ENCODE data around the gene SERP2.
"Not testable (repeated sequence)": the region's sequence is repeated elsewhere in the genome, so short reads cannot be mapped to it uniquely, and the experiment has no call there.

The SERP2 gene

DNA sequence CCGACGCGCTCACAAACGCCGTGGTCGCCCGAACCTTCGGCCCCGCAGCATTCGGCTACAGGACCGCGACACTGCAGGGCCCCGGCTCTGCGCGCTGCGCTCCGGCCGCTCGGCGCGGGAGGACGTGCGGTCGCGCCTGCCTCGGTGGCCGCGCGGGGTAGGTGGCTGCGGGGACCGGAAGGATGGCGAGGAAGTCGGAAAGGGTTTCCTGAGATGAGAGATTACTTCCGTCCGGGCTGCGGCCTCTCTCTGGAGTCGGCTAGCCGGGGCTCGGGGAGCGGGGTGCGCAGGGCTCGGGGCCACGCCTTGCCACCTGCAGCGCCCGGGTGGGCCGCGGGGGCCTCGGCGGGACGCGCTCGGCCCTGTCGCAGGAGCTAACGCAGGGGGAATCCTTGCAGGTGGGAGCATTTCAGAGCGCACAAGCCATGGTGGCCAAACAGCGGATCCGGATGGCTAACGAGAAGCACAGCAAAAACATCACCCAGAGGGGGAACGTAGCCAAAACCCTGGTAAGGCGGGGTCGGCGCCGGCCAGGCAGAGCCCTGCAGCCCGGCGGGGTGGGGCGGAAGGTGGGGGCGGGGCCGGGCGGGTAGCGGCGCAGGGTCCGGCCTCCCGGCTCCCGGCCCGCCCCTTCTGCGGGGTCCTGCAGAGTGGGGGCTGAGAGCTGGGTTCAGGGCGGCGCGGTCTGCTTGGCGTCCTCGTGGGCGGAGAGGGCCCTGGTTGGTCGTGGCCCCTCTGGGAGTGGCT, at the start of gene SERP2:
Gene SERP2 (plus strand): TSS at position 224 of the 747 bp plus-strand sequence. CDS start 202 bp downstream, at position 426.
- DNase-seq = peak in 2 of 3 experiments; percentile 71 to 76

DNA sequence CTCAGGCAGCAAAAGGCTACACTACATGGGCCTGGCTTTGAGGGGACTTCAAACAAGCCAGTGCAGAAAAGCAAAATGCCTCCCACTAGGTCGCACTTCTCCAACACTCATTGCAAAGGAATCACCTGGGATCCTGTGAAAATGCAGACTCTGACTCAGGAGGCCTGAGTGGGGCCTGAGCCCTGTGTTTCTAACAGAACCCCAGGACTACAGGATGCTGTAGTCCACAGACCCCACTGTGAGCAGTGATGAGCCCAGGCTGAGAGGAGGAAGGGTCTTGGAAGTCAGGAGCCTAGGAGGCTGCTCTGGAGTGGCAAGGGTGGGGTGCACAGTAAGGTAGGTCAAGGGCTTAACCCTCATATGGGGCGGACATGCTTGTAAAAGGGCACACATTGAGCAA, 46.7 kb upstream of the SERP2 start:
- no peak for DNase-seq

- not testable (repeated sequence) for DNase-seq
These were observed 44.6 kb upstream of the SERP2 start for GRCh38 chr13:44329041-44329440.

GRCh38 chr13:44329909-44330545, 43.6 kb upstream of the SERP2 start:
- DNase-seq = no peak

DNA sequence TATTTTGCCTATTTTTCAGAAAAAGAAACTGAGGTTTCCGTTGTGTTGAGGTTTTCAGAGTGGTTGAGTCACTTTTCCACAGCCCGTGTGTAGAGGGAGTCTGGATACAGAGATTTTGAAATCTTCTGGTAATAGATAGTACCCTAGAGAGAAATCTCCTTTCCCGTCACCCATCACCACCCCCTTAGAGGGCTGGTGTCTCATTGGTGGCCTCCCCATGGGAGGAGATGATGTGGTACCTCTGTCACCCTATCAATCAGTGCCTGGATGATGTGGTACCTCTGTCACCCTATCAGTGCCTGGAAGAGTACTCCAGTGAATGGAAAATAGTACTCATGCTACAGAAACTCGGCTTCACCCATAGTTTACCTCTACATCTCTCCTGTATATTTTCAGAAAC, 42.2 kb upstream of the SERP2 start:
- no peak for DNase-seq

DNA sequence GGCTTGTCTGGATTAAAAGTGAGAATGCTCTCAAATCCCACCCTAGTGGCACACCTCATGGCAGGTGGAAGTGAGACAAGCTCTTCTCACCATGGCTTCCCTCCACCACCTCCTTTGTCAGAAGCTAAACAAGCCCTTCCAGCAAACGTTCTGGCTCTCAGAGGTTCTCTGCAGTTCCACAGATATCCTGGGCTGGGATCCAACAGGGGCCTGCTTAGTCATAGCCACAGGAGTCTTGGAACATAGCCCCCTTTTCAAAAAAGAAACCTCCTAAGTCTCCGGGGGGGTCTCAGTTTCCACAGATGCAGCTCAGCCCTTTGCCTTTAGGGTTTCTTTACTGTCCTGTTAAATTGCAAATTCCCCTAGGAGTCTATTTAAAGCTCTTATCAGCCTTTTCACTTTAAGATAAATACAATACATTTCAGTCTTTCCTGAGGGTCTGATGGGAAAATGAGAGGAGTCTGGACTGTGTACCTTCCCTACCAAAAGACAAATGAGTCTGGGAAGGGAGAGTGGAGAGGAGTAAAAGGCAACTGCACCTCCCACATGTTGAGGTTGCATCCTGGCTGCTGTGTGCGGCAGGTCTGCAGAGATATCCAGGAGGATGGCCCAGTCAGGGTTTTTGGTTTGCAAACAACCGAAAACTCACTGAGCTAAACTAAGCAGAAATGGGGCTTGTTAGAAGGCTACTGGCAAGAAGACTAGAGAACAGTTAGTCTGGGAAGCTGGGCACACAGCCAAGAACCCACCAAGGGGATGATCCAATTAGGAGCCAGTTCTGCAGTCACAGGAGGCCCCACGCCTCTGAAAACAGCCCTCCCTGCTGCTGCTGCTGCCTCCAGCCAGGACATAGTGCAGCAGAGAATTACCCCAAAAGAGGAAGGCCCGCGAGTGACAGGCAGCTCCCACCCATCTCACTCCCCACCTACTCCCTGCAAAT, 41.4 kb upstream of the SERP2 start:
- peak in 2 of 3 experiments; percentile 28 to 69 for DNase-seq

DNA sequence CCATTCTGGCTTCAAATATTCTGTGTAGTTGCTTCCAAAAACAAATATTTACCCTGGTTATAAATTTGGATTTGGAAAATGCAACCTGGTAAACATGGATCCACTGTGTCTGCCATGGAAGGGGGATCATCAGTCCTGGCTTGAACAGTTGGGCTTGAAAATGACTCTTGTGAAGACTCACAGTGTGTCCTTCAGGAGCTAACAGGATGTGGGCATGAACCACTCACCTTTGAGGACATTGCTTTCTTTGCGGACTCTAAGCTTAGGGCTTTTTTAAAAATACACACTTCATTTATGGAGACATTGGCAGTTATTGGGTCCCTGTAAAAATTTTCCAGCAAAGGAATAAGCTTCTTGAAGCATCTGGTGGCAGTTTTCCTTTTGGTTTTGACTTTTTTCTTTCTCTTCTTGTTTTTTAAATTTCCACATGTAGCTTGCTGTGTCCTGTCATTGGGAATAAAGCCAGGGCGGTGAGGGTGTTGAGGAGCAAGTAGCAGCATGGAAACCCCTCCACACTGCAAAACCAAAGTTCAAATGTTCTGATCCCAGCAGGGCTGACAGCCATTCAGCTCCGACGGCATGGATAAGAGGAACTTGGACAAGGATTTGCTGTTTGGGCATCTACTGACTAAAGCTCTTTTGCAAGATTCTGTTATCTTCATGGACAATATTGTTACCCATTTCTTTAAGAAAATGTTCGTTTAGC, 39.5 kb upstream of the SERP2 start:
- no peak for DNase-seq

- peak in 1 of 3 experiments; percentile 8 for DNase-seq
These were observed 38.9 kb upstream of the SERP2 start for GRCh38 chr13:44334751-44335150.

DNA sequence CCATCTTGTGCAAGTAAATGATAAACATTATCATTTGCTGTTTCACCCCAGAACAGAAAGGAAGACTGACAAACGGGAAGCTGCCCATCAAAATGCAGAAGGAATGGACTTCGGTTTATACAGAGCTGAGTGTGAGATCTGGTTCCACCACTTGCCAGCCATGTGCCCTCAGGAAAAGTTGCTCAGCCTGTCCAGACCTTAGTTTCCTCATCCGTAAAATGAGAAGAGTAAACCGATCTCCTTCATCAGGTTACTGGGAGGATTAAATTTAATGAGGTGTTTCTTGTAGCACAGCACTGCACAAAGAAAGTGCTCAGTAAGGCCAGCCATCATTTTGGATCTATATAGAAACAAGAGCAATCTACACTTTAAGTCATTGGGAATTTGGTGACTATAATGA, 36.7 kb upstream of the SERP2 start:
- no peak for DNase-seq

DNA sequence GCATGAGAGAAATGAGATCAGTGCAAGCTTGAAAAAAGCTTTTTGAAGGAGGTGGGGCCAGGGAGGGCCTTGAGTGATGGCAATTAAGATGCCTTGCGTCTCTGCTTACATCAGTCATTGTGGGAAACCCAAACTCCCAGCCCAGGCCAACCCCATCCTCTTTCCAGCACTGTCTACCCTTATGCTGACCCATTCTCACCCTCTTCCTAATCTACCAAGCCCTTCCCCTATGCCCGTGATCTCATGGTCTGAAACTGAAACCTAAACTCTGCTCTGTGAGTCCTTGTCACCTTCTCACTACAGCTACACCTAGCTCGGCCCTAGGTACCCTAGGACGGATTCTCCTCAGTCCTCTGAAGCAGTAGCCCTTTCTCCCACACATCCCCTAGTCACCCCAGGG, 36.0 kb upstream of the SERP2 start:
- DNase-seq = no peak

DNA sequence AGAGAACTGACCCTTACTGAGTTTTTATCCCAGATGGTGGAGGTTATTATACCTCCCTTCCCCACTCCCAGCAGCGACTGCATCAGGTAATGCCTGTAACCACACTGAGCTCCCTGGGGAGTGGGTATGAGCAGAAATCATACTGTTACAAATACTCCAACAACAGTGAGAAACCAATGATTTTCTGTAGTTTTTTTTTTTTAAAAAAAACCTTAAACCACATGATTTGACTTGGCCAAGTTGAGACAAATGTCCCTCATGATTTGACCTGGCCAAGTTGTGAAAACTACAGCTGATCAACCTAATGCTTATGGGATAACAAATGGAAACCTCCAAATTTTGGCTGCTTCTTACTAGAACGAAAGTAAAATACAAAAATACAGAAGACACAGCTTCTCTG, 33.1 kb upstream of the SERP2 start:
- DNase-seq = no peak

DNA sequence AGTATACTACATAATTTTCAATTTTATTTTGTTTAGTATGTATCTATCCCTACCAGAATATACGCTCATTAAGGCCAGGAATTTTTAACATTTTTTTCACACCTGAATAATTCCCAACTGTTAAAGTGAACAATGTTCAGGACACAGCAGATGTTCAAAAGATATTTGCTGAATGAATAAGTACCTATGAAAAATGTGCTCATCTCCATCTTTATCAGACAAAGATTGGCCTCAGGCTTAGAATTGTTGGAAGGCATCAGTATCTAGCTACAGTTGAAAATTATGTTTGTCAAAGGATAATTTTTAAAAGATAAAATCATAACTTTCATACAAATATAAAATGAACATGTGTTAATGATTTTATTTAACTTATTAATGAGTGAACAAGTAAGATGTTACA, 30.9 kb upstream of the SERP2 start:
- DNase-seq = no peak

GRCh38 chr13:44346534-44346933, 27.1 kb upstream of the SERP2 start:
- no peak for DNase-seq

GRCh38 chr13:44347301-44347700, 26.3 kb upstream of the SERP2 start:
- no peak for DNase-seq

DNA sequence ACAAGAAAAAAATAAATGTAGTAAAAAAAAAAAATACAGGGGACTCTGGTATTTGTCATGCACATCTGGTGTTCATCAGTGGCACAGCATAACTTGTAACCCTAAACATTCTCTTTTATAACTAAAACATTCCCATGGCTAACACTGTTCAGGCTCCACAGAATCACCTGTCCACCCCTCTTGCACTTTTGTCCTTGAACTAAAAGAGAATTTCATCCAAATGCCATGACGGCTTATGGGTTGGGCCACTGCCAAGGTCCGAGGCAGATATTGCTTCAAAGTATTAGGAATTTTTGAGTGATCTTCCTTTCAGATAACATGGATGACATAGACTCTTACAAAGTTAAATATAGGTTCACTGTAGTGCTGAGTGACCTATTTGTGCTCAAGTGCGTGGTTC, 25.7 kb upstream of the SERP2 start:
- no peak for DNase-seq

DNA sequence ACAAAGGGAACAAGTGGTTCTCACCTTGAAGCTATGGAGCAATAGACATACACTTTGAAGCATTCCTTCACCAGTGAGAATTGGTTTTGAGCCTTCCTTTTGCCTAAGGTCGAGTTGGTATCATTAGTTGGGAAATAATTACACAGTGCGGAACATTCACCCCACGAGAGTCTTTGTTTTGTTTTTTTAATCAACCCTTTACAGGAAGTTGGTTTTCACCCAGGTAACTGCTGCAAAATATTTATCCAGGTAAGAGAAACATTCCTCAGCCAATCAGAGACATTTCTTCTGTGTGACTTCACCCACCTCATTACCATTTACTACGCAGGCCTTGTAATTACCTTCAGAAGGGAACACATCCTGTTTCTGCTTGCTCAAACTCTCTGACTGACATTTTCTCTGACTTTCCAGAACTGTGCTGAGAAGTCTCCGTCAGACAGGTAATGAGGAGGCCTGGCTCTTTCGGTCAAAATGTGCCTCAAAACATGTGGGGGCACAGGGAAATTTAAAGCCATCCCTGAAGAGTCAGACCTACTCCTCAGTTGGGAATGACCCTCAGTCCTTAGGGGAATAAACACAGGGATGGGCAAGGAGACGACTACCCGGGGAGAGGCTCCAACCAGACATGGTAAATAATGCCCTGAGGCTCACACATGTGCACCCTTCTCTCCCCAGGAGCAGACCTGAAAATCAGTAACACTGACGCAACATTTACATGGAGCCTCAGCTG, 22.7 kb upstream of the SERP2 start:
- peak in 2 of 3 experiments; percentile 65 to 79 for DNase-seq

GRCh38 chr13:44351505-44351854, 22.1 kb upstream of the SERP2 start:
- DNase-seq = no peak

GRCh38 chr13:44352202-44352601, 21.4 kb upstream of the SERP2 start:
- DNase-seq = no peak

- no peak for DNase-seq
These were observed 21.0 kb upstream of the SERP2 start for GRCh38 chr13:44352671-44353070.

GRCh38 chr13:44354331-44354730, 19.3 kb upstream of the SERP2 start:
- DNase-seq = no peak

DNA sequence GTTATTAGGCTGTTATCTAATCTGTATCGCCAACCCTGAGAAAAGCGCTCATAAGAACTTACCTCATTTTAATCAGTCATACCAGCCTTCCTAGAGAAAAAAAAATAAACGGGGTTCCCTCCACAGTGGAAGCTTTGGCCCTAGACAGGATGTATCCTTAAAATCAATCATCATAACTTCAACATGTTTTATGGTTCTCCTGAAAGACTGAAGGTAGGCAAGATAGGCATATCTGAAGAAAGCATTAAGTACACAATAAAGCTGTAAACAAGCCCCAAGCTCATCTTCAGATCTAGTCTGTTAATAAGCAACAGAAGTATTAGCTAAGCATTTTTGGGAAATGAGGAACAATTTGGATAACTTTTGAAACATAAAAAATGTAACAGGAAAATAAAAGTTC, 18.7 kb upstream of the SERP2 start:
- no peak for DNase-seq

- DNase-seq = no peak
These were observed 18.0 kb upstream of the SERP2 start for GRCh38 chr13:44355621-44356020.
